DND-41 (cell line): Measurements from ENCODE around the gene NUP133.
"Not testable (repeated sequence)": the region's sequence is repeated elsewhere in the genome, so short reads cannot be mapped to it uniquely, and the experiment has no call there.

Experiments
- ATAC-seq: fragments of 200-7000 bp; cut with Tn5 transposase; 3 replicates; pipeline ENCODE4 v1.9.1; 2021; ENCODE audit warnings: low read depth; ENCODE audit not compliant: insufficient read depth
- DNase-seq: peaks from one replicate; pipeline ENCODE4 v3.0.0-alpha.2; 2020
- H2AFZ ChIP-seq: 2 replicates; pipeline ENCODE4 v1.6.0; 2012; ENCODE audit warnings: low read depth, low read length
- H3K27ac ChIP-seq: 2 replicates; pipeline ENCODE4 v1.5.1; 2012; ENCODE audit warnings: low read length, inconsistent platforms
- H3K27me3 ChIP-seq: fragments of 200-600 bp; sonication (generic); 2 replicates; pipeline ENCODE4 v1.6.0; 2012; ENCODE audit warnings: low read length, mild to moderate bottlenecking, inconsistent platforms; ENCODE audit not compliant: insufficient read depth, poor library complexity
- H3K36me3 ChIP-seq: 2 replicates; pipeline ENCODE4 v1.5.1; 2012; ENCODE audit warnings: low read length, inconsistent platforms; ENCODE audit not compliant: insufficient read depth
- H3K4me1 ChIP-seq: 2 replicates; pipeline ENCODE4 v1.5.1; 2012; ENCODE audit warnings: mild to moderate bottlenecking, low read length; ENCODE audit not compliant: insufficient read depth
- H3K4me2 ChIP-seq: 2 replicates; pipeline ENCODE4 v1.6.0; 2012; ENCODE audit warnings: mild to moderate bottlenecking, moderate library complexity, low read length, inconsistent platforms; ENCODE audit not compliant: insufficient read depth
- H3K4me3 ChIP-seq, 2 experiments: fragments of 200-600 bp in 1 of 2; shearing (Covaris generic) in 1 of 2; 2 replicates each; pipeline ENCODE4 v1.5.1; 2012 to 2016; ENCODE audit warnings: inconsistent platforms in 2 of 2, low read length in 2 of 2, mild to moderate bottlenecking in 2 of 2, low read depth in 1 of 2, moderate library complexity in 1 of 2
- H3K79me2 ChIP-seq: 2 replicates; pipeline ENCODE4 v1.6.0; 2012; ENCODE audit warnings: low read length, inconsistent platforms; ENCODE audit not compliant: insufficient read depth
- H3K9ac ChIP-seq: 2 replicates; pipeline ENCODE4 v1.6.0; 2012; ENCODE audit warnings: low read depth, mild to moderate bottlenecking, inconsistent platforms, low read length, moderate library complexity
- H3K9me3 ChIP-seq: 2 replicates; pipeline ENCODE4 v1.5.1; 2012; ENCODE audit warnings: low read length, moderate library complexity, mild to moderate bottlenecking, inconsistent platforms; ENCODE audit not compliant: insufficient read depth, severe bottlenecking
- H4K20me1 ChIP-seq: 2 replicates; pipeline ENCODE4 v1.6.0; 2012; ENCODE audit warnings: low read length; ENCODE audit not compliant: insufficient read depth
- CTCF ChIP-seq: IDR thresholded peaks from 2 replicates; pipeline ENCODE4 v1.5.1; 2012; ENCODE audit warnings: borderline replicate concordance, low read length, moderate library complexity, mild to moderate bottlenecking; ENCODE audit not compliant: poor library complexity, severe bottlenecking; ENCODE audit errors: extremely low read depth
- EZH2 ChIP-seq: IDR thresholded peaks from 3 replicates; pipeline ENCODE4 v1.6.1; 2012; ENCODE audit warnings: borderline replicate concordance, low read depth, mild to moderate bottlenecking, moderate library complexity, low read length, inconsistent platforms; ENCODE audit not compliant: severe bottlenecking

NUP133 gene

GRCh38 chr1:229407206-229408026 lies 100.7 kb downstream of the NUP133 start:
- no peak for TF ChIP-seq EZH2
- Histone ChIP-seq H3K27ac (no peak overlapping the region), H2AFZ (no peak overlapping the region), H3K4me2 (no peak overlapping the region), H3K79me2 (no peaks in the 10 kb centered on the region), H3K4me3 (no peak overlapping the region), H3K36me3 (no peaks in the 10 kb centered on the region), H3K27me3 (no peaks in the 10 kb centered on the region), H3K9ac (no peak overlapping the region), H3K9me3 (no peaks in the 10 kb centered on the region), H3K4me1 (peaks cover 5% of the 10 kb centered on the region; the same call in 1 of the 2 replicates), H4K20me1 (peaks cover 3% of the 10 kb centered on the region; the same call in 1 of the 2 replicates)
- DNase-seq (no peak), ATAC-seq (no peak)

GRCh38 chr1:229406798-229407197 lies 101.3 kb downstream of the NUP133 start:
- no peak overlapping the region for H3K4me3 ChIP-seq
- no peak for ATAC-seq
- H2AFZ ChIP-seq: no peak overlapping the region

GRCh38 chr1:229403573-229403972 lies 104.6 kb downstream of the NUP133 start:
- ATAC-seq: no peak
- H4K20me1 ChIP-seq: no peaks in the 10 kb centered on the region
- no peak overlapping the region for H3K4me3 ChIP-seq
- H3K79me2 ChIP-seq: no peaks in the 10 kb centered on the region
- TF ChIP-seq CTCF (no peak), EZH2 (no peak)
- no peak for DNase-seq
- no peak overlapping the region for H3K27ac ChIP-seq
- H3K4me1 ChIP-seq: no peaks in the 10 kb centered on the region
- no peaks in the 10 kb centered on the region for H3K9me3 ChIP-seq
- H2AFZ ChIP-seq: no peak overlapping the region
- H3K9ac ChIP-seq: no peak overlapping the region
- peaks cover 5% of the 10 kb centered on the region for H3K27me3 ChIP-seq
- H3K36me3 ChIP-seq: no peaks in the 10 kb centered on the region
- no peak overlapping the region for H3K4me2 ChIP-seq

More at GRCh38 chr1:229406798-229407197, 101.3 kb downstream of the NUP133 start:
- TF ChIP-seq CTCF (no peak), EZH2 (no peak)
- Histone ChIP-seq H3K27ac (no peak overlapping the region), H3K4me2 (no peak overlapping the region), H3K79me2 (no peaks in the 10 kb centered on the region), H3K36me3 (no peaks in the 10 kb centered on the region), H3K4me1 (peaks cover 5% of the 10 kb centered on the region; the same call in 1 of the 2 replicates), H3K27me3 (peaks cover 5% of the 10 kb centered on the region), H4K20me1 (peaks cover 3% of the 10 kb centered on the region; the same call in 1 of the 2 replicates), H3K9me3 (no peaks in the 10 kb centered on the region), H3K9ac (no peak overlapping the region)
- no peak for DNase-seq

GRCh38 chr1:229402993-229403392 lies 105.1 kb downstream of the NUP133 start:
- ATAC-seq (no peak), DNase-seq (no peak)
- Histone ChIP-seq H3K4me1 (no peaks in the 10 kb centered on the region), H2AFZ (no peak overlapping the region), H3K4me3 (no peak overlapping the region), H3K27me3 (peaks cover 5% of the 10 kb centered on the region), H3K4me2 (no peak overlapping the region), H4K20me1 (no peaks in the 10 kb centered on the region), H3K9me3 (no peaks in the 10 kb centered on the region), H3K36me3 (no peaks in the 10 kb centered on the region), H3K79me2 (no peaks in the 10 kb centered on the region), H3K9ac (no peak overlapping the region), H3K27ac (no peak overlapping the region)
- TF ChIP-seq EZH2: no peak
- no peak for TF ChIP-seq CTCF

- H3K4me3 ChIP-seq, DNase-seq: not testable (repeated sequence)
These were observed 105.8 kb downstream of the NUP133 start for GRCh38 chr1:229402329-229402728.

More at GRCh38 chr1:229402329-229402728, 105.8 kb downstream of the NUP133 start:
- H4K20me1 ChIP-seq, H2AFZ ChIP-seq, H3K79me2 ChIP-seq, H3K4me1 ChIP-seq, H3K9me3 ChIP-seq, H3K36me3 ChIP-seq, H3K27ac ChIP-seq, H3K9ac ChIP-seq, H3K27me3 ChIP-seq, ATAC-seq, H3K4me2 ChIP-seq: not testable (repeated sequence)
